Duodenal mucosa (tissue), 2 donors: ENCODE results near the gene HOXB3.

Experiments
- H3K27ac ChIP-seq: one replicate; pipeline ENCODE4 v1.7.0; 2013; ENCODE audit warnings: low read depth, low read length
- H3K27me3 ChIP-seq, 2 donors: one replicate each; pipeline ENCODE4 v1.7.0; 2013; ENCODE audit warnings: low read length in 2 of 2, control low read depth in 1 of 2; ENCODE audit not compliant: insufficient read depth in 2 of 2, control insufficient read depth in 1 of 2
- H3K36me3 ChIP-seq, 2 donors: one replicate each; pipeline ENCODE4 v1.7.0; 2013; ENCODE audit warnings: low read length in 2 of 2, control low read depth in 1 of 2; ENCODE audit not compliant: insufficient read depth in 2 of 2, control insufficient read depth in 1 of 2
- H3K4me1 ChIP-seq, 2 donors: one replicate each; pipeline ENCODE4 v1.7.0; 2013; ENCODE audit warnings: low read length in 2 of 2, control low read depth in 1 of 2; ENCODE audit not compliant: insufficient read depth in 2 of 2, control insufficient read depth in 1 of 2
- H3K4me3 ChIP-seq, 2 donors: one replicate each; pipeline ENCODE4 v1.7.0; 2013; ENCODE audit warnings: low read length in 2 of 2, low read depth in 1 of 2
- H3K9ac ChIP-seq, 2 donors: one replicate each; pipeline ENCODE4 v1.7.0; 2013; ENCODE audit warnings: low read length in 2 of 2, low read depth in 1 of 2
- H3K9me3 ChIP-seq, 2 donors: one replicate each; pipeline ENCODE4 v1.7.0; 2013; ENCODE audit warnings: low read length in 2 of 2, control low read depth in 1 of 2; ENCODE audit not compliant: control insufficient read depth in 1 of 2

Gene HOXB3

DNA sequence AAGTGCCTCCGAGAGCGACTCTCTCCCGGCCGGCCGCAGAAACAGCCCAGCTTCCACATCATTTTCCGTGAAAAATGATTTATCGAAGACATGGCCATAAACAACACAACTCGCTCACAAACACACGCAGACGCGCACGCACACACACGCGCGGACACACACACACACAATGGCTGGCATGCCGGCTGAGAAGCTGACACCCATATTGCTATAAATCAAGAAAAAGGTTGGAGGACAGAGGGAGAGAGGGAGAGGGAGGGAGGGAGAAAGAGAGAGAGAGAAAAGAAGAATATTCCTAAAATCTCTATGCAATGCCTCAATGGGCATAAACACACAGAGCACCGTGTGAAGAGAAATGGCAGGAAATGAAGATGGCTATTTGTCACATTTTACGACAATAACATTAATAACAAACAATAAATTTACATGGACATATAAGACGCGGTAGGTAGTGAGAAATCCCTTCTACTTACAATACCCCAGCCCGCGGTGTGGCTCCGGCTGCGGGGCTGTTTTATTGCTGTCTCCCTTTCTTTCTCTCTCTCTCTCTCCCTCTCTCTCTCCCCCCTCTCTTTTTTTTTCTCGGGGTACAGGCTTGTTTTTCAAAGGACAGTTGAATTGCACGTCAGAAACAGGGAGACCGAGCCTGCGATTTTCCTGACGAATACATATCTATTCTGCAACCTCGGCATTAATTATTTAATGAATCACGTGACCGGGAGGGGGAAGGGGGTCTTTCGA lies 21.4 kb downstream of the HOXB3 start:
- Histone ChIP-seq H3K4me3 (peak overlapping the region; percentile 12 to 15), H3K9me3 (no peaks in the 10 kb centered on the region), H3K36me3 (no peaks in the 10 kb centered on the region), H3K27ac (peak overlapping the region; percentile 17), H3K9ac (no peak overlapping the region), H3K4me1 (peaks cover 7 to 15% of the 10 kb centered on the region in 2 donors), H3K27me3 (peaks cover 77 to 92% of the 10 kb centered on the region in 2 donors)

DNA sequence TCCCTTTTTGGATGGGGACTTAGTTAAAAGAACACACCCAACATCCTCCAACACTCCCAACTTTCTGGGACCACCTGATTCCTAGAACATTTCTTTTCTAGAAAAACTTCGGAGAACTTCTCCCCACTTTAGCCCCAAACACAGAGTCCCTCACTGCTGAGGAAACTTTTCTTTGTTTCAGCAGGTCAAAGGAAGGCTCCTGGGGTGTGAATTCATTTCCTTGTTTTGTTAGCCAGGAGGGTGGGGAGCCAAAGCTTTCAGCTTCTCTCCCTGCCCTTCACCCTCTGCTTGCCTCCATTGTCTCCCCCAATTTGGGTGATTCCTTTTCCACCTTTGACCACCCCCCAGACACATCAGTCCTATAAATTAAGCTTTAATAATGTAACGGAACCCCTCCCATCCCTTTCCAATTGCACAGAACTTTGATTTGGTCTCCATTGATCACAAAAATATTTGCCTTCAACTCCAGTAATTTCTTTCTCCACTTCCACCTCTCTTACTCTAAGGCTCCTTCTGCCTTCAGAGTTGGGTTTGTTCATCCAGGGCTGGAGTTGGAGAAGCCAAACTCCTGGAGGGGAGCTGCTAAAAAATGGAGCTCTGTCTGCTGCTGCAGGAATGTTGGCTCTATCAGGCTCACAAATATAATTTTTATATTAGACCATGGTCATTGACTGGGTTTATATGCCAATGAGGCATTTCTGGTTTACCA lies 22.2 kb downstream of the HOXB3 start:
- peaks cover 79 to 92% of the 10 kb centered on the region in 2 donors for H3K27me3 ChIP-seq
- no peaks in the 10 kb centered on the region for H3K9me3 ChIP-seq
- H3K9ac ChIP-seq: no peak overlapping the region
- no peak overlapping the region for H3K27ac ChIP-seq
- H3K4me3 ChIP-seq: no peak overlapping the region
- peaks cover 11 to 15% of the 10 kb centered on the region in 2 donors for H3K4me1 ChIP-seq
- no peaks in the 10 kb centered on the region for H3K36me3 ChIP-seq

DNA sequence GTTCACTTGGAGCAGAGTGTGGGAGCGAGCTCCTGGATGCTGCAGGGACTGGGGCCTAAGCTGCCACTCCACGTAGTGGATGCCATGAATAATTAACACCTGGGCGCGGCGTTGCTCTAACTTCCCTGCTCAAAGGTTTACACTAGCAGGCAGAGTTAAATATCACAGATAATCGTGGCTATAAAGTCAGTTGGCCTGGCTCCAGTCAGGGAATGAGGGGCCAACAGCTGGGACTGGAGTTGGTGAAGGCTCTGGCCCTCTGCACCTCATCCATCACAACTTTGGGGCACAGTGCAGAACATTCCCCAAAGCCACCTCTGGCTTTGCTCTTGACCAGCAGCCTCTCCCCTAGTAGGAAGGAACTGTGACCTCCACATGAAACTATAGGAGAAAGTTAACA lies 22.8 kb downstream of the HOXB3 start:
- no peak overlapping the region for H3K27ac ChIP-seq
- H3K4me1 ChIP-seq: peaks cover 15 to 17% of the 10 kb centered on the region in 2 donors
- no peaks in the 10 kb centered on the region for H3K36me3 ChIP-seq
- peaks cover 78 to 91% of the 10 kb centered on the region in 2 donors for H3K27me3 ChIP-seq
- H3K9ac ChIP-seq: no peak overlapping the region
- H3K9me3 ChIP-seq: no peaks in the 10 kb centered on the region
- no peak overlapping the region for H3K4me3 ChIP-seq

DNA sequence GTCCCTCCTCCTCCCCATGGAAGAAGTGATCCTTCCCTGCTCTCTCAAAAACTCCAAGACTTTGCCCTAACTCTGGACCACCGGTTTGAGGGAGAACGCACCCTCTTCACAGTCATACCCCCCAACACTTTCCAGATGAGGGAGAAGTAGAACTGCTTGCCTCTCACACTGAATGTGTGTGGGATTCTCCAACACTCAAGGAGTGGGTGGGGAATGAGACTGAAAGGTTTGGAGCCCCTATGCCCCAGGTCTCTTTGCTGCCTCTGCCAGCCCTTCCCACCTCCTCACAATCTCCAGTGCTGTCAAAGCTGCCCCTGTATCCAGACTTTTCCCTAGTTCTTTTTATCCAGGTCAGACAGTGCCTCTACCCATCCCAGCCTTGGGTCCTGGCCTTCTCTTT lies 23.3 kb downstream of the HOXB3 start:
- no peaks in the 10 kb centered on the region for H3K36me3 ChIP-seq
- no peaks in the 10 kb centered on the region for H3K9me3 ChIP-seq
- H3K27ac ChIP-seq: no peak overlapping the region
- H3K4me3 ChIP-seq: no peak overlapping the region
- peaks cover 15 to 21% of the 10 kb centered on the region in 2 donors for H3K4me1 ChIP-seq
- H3K9ac ChIP-seq: no peak overlapping the region
- H3K27me3 ChIP-seq: peaks cover 76 to 91% of the 10 kb centered on the region in 2 donors

DNA sequence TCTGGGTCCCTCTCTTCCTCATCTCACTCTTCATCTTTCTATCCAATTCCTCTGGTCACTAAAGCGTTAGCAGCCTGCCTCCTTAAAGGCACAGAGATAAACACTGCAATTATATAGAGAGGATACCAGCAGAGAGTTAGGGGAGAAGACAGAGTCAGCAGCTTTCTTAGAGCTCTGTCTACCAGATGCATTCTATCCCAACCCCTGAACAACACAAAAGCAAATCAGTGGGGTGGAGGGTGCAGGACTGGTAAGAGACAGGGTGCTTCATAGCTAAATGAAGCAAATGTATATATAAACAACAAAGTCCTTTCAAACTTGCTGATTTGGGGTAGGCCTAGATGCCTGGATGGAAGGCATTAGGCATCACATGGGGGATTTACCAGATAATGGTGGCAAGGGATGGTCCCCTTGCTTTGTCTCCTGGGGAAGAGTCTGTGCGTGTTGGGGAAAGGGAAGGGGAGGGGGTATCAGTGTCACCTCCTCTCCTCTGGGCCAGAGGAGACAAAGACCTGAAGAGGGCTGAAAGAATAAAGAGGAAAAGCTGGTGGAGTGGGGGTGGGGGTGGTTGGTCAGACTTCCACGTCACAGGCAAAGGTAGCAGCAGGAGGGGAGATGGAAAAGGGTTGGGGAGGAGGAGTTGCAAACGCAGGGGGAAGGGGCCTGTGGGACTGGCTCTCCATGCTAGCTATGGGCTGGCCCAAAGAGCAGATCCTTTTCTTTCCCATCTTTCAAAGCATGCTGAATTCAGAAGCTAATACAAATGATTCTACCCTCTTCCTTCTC lies 23.9 kb downstream of the HOXB3 start:
- Histone ChIP-seq H3K9me3 (no peaks in the 10 kb centered on the region), H3K27ac (no peak overlapping the region), H3K36me3 (no peaks in the 10 kb centered on the region), H3K4me3 (no peak overlapping the region), H3K9ac (no peak overlapping the region), H3K4me1 (peaks cover 15 to 21% of the 10 kb centered on the region in 2 donors), H3K27me3 (peaks cover 70 to 86% of the 10 kb centered on the region in 2 donors)

DNA sequence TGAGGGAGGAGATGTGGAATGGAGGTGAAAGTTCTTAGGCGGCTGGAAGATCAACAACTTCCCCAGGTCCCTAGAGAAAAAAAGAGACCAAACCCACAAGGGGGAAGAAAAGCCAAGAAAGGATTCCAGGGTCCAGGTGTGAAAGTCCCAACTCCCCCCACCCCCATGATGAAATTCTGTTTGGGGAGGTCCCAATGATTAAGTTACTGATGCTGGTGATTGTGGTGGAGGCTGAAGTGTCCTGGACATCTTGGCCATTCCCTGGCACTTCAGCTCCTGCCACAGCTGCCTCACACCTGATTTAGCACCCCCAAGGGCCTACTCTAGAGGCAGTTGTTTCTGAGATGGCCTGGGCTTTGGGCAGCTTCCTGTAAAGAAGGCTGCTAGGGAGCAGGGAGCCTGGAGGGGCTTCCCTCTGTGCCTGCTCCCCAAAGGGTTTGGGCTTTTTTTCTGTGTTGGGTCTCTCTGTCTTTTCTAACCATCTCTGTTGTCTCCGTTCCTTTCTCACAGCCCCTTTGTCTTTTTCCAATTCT lies 25.0 kb downstream of the HOXB3 start:
- Histone ChIP-seq H3K9me3 (no peaks in the 10 kb centered on the region), H3K27ac (no peak overlapping the region), H3K4me1 (peaks cover 15 to 21% of the 10 kb centered on the region in 2 donors), H3K27me3 (peaks cover 64 to 75% of the 10 kb centered on the region in 2 donors), H3K9ac (no peak overlapping the region), H3K36me3 (no peaks in the 10 kb centered on the region), H3K4me3 (no peak overlapping the region)

DNA sequence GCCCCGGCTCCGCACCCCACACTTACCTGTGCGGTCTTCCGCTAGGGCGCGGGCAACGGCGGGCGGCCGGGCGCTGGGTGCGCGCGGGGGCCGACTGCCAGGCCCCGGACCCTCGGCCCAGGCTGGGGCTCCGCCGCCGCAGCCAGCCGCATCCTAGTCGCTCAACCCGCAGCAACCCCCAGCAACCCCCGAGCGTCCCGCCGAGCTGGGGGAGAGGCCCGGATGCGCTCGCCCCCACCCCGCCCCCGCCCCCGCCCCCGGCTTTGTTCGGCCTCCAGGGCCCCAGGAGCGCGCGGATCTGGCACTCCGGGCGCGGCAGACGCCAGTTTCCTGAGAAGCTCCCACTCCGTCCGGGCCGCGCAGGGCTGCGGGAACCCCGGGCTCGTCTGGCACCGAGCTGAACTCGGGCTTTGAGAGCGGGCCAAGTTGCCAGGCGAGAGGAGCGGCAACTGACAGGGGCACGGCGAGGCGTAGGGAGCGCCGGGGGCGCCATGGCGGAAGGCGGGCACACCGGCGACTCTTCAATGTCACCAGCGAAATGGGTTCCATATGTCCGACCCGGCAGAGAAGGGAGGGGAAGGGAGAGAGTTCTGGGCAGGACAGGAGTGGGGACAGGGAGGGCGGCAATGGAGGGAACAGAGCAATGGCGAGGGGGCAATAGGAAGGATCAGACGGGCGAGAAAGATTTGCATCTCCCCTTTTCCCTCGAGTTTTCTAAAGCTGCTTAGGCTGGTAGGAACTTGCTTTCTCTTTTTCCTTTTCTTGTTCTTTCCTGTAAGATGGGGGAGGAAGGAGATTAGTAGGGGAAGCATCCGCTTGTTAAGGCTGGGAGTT lies 25.6 kb downstream of the HOXB3 start:
- no peaks in the 10 kb centered on the region for H3K9me3 ChIP-seq
- peaks cover 11 to 28% of the 10 kb centered on the region in 2 donors for H3K4me1 ChIP-seq
- peaks cover 66 to 75% of the 10 kb centered on the region in 2 donors for H3K27me3 ChIP-seq

DNA sequence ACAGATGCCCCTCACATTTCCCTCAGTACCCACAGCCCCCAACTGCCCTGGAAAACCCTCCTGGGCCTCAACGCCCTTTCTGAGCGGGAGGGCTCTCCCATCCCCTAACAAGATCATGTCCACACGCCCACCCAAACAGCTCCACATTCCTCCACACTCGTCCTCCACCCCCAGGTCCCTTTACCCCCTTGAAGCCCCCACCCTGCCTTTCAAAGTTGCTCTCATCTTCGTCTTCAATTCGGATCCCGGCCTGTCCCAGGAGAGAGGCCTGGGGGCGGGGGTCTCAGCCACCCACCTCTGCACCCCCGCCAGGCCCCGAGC lies 26.2 kb downstream of the HOXB3 start:
- Histone ChIP-seq H3K4me1 (peaks cover 11 to 29% of the 10 kb centered on the region in 2 donors), H3K4me3 (no peak overlapping the region), H3K27ac (no peak overlapping the region), H3K9ac (no peak overlapping the region), H3K36me3 (no peaks in the 10 kb centered on the region), H3K9me3 (no peaks in the 10 kb centered on the region), H3K27me3 (peaks cover 66 to 75% of the 10 kb centered on the region in 2 donors)

More for the DNA sequence above, 25.6 kb downstream of the HOXB3 start:
- H3K4me3 ChIP-seq: peak overlapping the region in 1 of 2 donors; percentile 43
- H3K36me3 ChIP-seq: no peaks in the 10 kb centered on the region
- H3K27ac ChIP-seq: no peak overlapping the region
- no peak overlapping the region for H3K9ac ChIP-seq

DNA sequence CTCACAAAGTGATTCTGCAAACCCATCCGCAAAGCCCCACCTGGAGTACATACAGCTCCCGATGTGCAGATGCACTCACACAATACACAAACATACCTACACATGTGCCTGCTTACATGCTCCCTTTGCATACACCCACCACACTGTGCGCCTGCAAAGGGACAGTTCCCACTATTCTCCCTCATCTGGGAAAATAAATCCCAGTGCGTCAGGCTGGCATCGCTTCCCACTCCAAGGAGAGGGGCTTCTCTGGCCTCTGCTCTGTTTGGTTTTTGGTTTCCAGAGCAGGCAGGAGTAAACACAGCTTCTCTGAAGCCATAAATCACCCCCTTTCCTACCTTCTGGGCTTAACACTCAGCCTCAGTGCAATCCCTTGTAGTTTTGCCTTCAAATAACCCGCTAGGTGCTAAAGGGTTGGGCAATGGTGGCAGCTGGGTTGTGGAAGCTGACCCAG lies 26.6 kb downstream of the HOXB3 start:
- peaks cover 67 to 75% of the 10 kb centered on the region in 2 donors for H3K27me3 ChIP-seq
- H3K9ac ChIP-seq: no peak overlapping the region
- peak overlapping the region in 1 of 2 donors; percentile 21 for H3K4me3 ChIP-seq
- peaks cover 11 to 29% of the 10 kb centered on the region in 2 donors for H3K4me1 ChIP-seq
- H3K27ac ChIP-seq: no peak overlapping the region
- H3K36me3 ChIP-seq: no peaks in the 10 kb centered on the region
- H3K9me3 ChIP-seq: no peaks in the 10 kb centered on the region
